K562 (cell line): ENCODE results near the gene PNMA6F. TPM values are rescaled to one million over a fixed set of nuclear protein-coding genes. Genes with fewer than 3 reads are reported as not detected.

Source experiments
- ATAC-seq: fragments of 200-7000 bp; cut with Tn5 transposase; 3 replicates; pipeline ENCODE4 v1.9.1; 2020; ENCODE audit warnings: moderate library complexity
- BruUV-seq: library from RNA; stranded (reverse); fragments of 400-500 nt; replicated peaks from 2 replicates; lab custom pipeline; 2021; lab: Mats Ljungman, UMichigan
- CTCF ChIA-PET: fragments of 300-600 bp; formaldehyde crosslinking; extraction: SDS; loops from one replicate; lab custom pipeline; 2021; ENCODE audit warnings: low intra/inter-chr PET ratio; lab: Yijun Ruan, JAX
- POLR2A ChIA-PET: fragments of 300-600, 350-650 bp; sonication (Branson Sonifier 250); formaldehyde crosslinking; extraction: SDS; loops from one replicate; lab custom pipeline; 2021; ENCODE audit warnings: antibody characterized with exemption, inconsistent platforms; lab: Yijun Ruan, JAX
- DNase-seq, 4 experiments: peaks; one replicate each; pipeline versions ENCODE4 v3.0.0 to v3.0.0-alpha.2; 2011 to 2018; ENCODE audit warnings: low spot score in 3 of 4, mixed read lengths in 3 of 4; ENCODE audit errors: extremely low read depth in 1 of 4
- FAIRE-seq: peaks from 2 replicates; lab custom pipeline; 2011; peaks lifted over from hg19 to GRCh38; lab: Jason Lieb, UNC
- H2AFZ ChIP-seq: 2 replicates; pipeline ENCODE4 v1.6.0; 2011; ENCODE audit warnings: low read depth, low read length, control low read depth, inconsistent platforms
- H3K27ac ChIP-seq: fragments of 200-600 bp; 3 replicates; pipeline ENCODE4 v1.8.0; 2011; ENCODE audit warnings: low read depth, mild to moderate bottlenecking, control low read depth, inconsistent platforms, low read length, moderate library complexity, mixed read lengths; ENCODE audit errors: extremely low read depth
- H3K27me3 ChIP-seq, 2 experiments: fragments of 300-600 bp in 1 of 2; 2 replicates in 1 of 2; 3 replicates in 1 of 2; pipeline versions ENCODE4 v1.6.0 to v1.8.0; 2011; ENCODE audit warnings: inconsistent platforms in 2 of 2, low read length in 2 of 2, mild to moderate bottlenecking in 1 of 2, mixed read lengths in 1 of 2, moderate library complexity in 1 of 2; ENCODE audit not compliant: control insufficient read depth in 2 of 2, insufficient read depth in 2 of 2
- H3K36me3 ChIP-seq: fragments of 300-600 bp; 3 replicates; pipeline ENCODE4 v1.8.0; 2011; ENCODE audit warnings: mild to moderate bottlenecking, low read length, inconsistent platforms; ENCODE audit not compliant: control insufficient read depth, insufficient read depth
- H3K4me1 ChIP-seq, 2 experiments: fragments of 200-600 bp in 1 of 2; replicated peaks in 1 of 2; 2 replicates in 1 of 2; 3 replicates in 1 of 2; pipeline versions ENCODE4 v1.5.1 to v1.8.0; 2011; ENCODE audit warnings: inconsistent platforms in 2 of 2, low read length in 2 of 2, mild to moderate bottlenecking in 1 of 2, mixed read lengths in 1 of 2, moderate library complexity in 1 of 2; ENCODE audit not compliant: control insufficient read depth in 2 of 2, insufficient read depth in 2 of 2
- H3K4me2 ChIP-seq: 2 replicates; pipeline ENCODE4 v1.6.1; 2011; ENCODE audit warnings: low read length, control low read depth, inconsistent platforms, mixed read lengths; ENCODE audit not compliant: insufficient read depth
- H3K4me3 ChIP-seq: fragments of 200-600 bp; sonication (generic), shearing (Covaris generic); 2 replicates; pipeline ENCODE4 v1.5.1; 2016; ENCODE audit warnings: control low read depth, inconsistent platforms
- H3K79me2 ChIP-seq: fragments of 200-600 bp; 3 replicates; pipeline ENCODE4 v1.8.0; 2011; ENCODE audit warnings: low read length, inconsistent platforms; ENCODE audit not compliant: control insufficient read depth, insufficient read depth
- H3K9ac ChIP-seq, 2 experiments: 2 replicates each; pipeline versions ENCODE4 v1.6.0 to v1.6.1; 2011; ENCODE audit warnings: low read depth in 2 of 2, low read length in 2 of 2, control low read depth in 1 of 2, inconsistent platforms in 1 of 2, mild to moderate bottlenecking in 1 of 2, mixed read lengths in 1 of 2; ENCODE audit not compliant: insufficient read depth in 1 of 2
- H3K9me1 ChIP-seq: one replicate; pipeline ENCODE4 v1.6.0; 2011; ENCODE audit warnings: inconsistent platforms, mild to moderate bottlenecking, low read length, moderate library complexity; ENCODE audit not compliant: control insufficient read depth, insufficient read depth
- H3K9me3 ChIP-seq: replicated peaks from 2 replicates; pipeline ENCODE4 v1.5.1; 2011; ENCODE audit warnings: low read depth, low read length, inconsistent platforms; ENCODE audit not compliant: control insufficient read depth, insufficient read depth
- H4K20me1 ChIP-seq: replicated peaks from 2 replicates; pipeline ENCODE4 v1.6.1; 2011; ENCODE audit warnings: low read length, inconsistent platforms, mixed read lengths; ENCODE audit not compliant: control insufficient read depth, insufficient read depth
- ARID4B ChIP-seq: sonication (generic); formaldehyde crosslinking; IDR thresholded peaks from 2 replicates; pipeline ENCODE4 v1.8.0; 2022; ENCODE audit warnings: mild to moderate bottlenecking, missing genetic modification reagents
- GATAD2B ChIP-seq: fragments of 450-650 bp; IDR thresholded peaks from 2 replicates; pipeline ENCODE4 v1.6.1; 2017; ENCODE audit warnings: mild to moderate bottlenecking, borderline replicate concordance
- KAT2B ChIP-seq: IDR thresholded peaks from one replicate; pipeline ENCODE4 v1.6.1; 2012; ENCODE audit warnings: low read depth, mild to moderate bottlenecking, control low read depth, inconsistent platforms, low read length, moderate library complexity
- LARP7 ChIP-seq: fragments of 450-650 bp; IDR thresholded peaks from 2 replicates; pipeline ENCODE4 v1.6.1; 2016
- NR2F6 ChIP-seq: fragments of 450-650 bp; formaldehyde crosslinking; IDR thresholded peaks from 2 replicates; pipeline ENCODE4 v1.4.0; 2020; ENCODE audit warnings: mild to moderate bottlenecking
- POLR2AphosphoS5 ChIP-seq: IDR thresholded peaks from 2 replicates; pipeline ENCODE4 v1.6.1; 2011; ENCODE audit warnings: mild to moderate bottlenecking, low read depth, low read length, moderate library complexity; ENCODE audit not compliant: control insufficient read depth, insufficient read depth
- RBFOX2 ChIP-seq: fragments of 200-400 bp; formaldehyde crosslinking; IDR thresholded peaks from 2 replicates; pipeline ENCODE4 v1.6.1; 2017; ENCODE audit warnings: low read depth, mild to moderate bottlenecking, low read length, moderate library complexity
- SAP30 ChIP-seq: fragments of 200-600 bp; sonication (generic); IDR thresholded peaks from 2 replicates; pipeline ENCODE4 v1.6.1; 2012; ENCODE audit warnings: borderline replicate concordance, low read depth, mild to moderate bottlenecking, moderate library complexity, low read length, control low read depth, inconsistent platforms; ENCODE audit not compliant: insufficient read depth, poor library complexity, severe bottlenecking
- ZBTB7A ChIP-seq: IDR thresholded peaks from 2 replicates; pipeline ENCODE4 v1.6.1; 2011; ENCODE audit warnings: low read depth, mild to moderate bottlenecking, low read length, moderate library complexity, borderline replicate concordance; ENCODE audit not compliant: control insufficient read depth
- ZNF518B ChIP-seq: fragments of 250-450 bp; sonication (Bioruptor Pico); IDR thresholded peaks from 2 replicates; pipeline ENCODE4 v1.5.0; 2021; ENCODE audit warnings: mild to moderate bottlenecking, moderate library complexity
- WGBS: fragments of 100-300 bp; shearing (Covaris generic); methylation state at CpG from one replicate; pipeline ENCODE4 v1.1.6; 2016; ENCODE audit warnings: low coverage, mixed read lengths; ENCODE audit not compliant: insufficient coverage; ENCODE audit errors: missing lambda C conversion rate; 5-methylcytosine and 5-hydroxymethylcytosine counted together
- in situ Hi-C: fragments of 300-500 bp; cut with MboI; formaldehyde crosslinking; loops from 4 replicates; pipeline ENCODE4 v1.15.0; 2018; ENCODE audit warnings: inconsistent platforms, mixed read lengths
- intact Hi-C: fragments of 100-400 bp; cut with micrococcal nuclease; formaldehyde crosslinking; loops from 2 replicates; pipeline ENCODE4 v1.14.2; 2022
- polyA plus RNA-seq, 8 experiments: library from polyadenylated mRNA; depleted of rRNA in 4 of 8; stranded (reverse) in 5 of 8; unstranded in 3 of 8; fragments of >200 nt; fragmentation: Nextera tagmentation in 2 of 8; fragmentation: Illumina TruSeq in 1 of 8; extraction: Ambion mirVana in 2 of 8; extraction: Trizol in 1 of 8; gene quantifications; 2 replicates each; pipeline versions ENCODE4 v1.2.1 to v1.2.3, GENCODE V29; 2011 to 2014; ENCODE audit warnings: inconsistent platforms in 1 of 8, missing spikeins in 1 of 8
- total RNA-seq, 7 experiments: library from RNA; depleted of rRNA in 6 of 7; stranded (reverse); fragments of >200 nt in 6 of 7; fragmentation: Illumina TruSeq in 2 of 7; extraction: Trizol in 2 of 7; gene quantifications; 2 replicates each; pipeline versions ENCODE4 v1.2.1 to v1.2.3, GENCODE V29; 2011 to 2021; ENCODE audit warnings: low replicate concordance in 1 of 7

The PNMA6F gene
- total and polyA plus RNA-seq, 9 of the 15 experiments (the other 6 are each of a cell fraction or from before 2014, with no cell fraction given), result not detected

GRCh38 chrX:153333821-153334653 lies 12.5 kb upstream of the PNMA6F start, which contains the start of gene ZNF275:
Gene ZNF275 (plus strand): TSS chrX:153334153. CDS start chrX:153336680, 2,527 bp downstream.
- no peaks in the 10 kb centered on the region for H3K9me1 ChIP-seq
- peak; percentile 85 to 95 (median 94) for DNase-seq
- ChIA-PET CTCF (no interaction called here), POLR2A (interaction anchor here (0.5 to 1.4 kb wide), 4 partner anchors 11 to 216 kb away, joined by 3 to 6 read pairs (median 4); no protein-coding TSS in a partner anchor)
- intact Hi-C loops, result no loop called here
- H3K36me3 ChIP-seq, result peaks cover 34% of the 10 kb centered on the region; the same call in 2 of the 3 replicates
- peak within 1 kb of the TSS; percentile 97 for H3K4me2 ChIP-seq
- H3K9ac ChIP-seq, result peak within 1 kb of the TSS; percentile 79 to 97
- H2AFZ ChIP-seq, result peak within 1 kb of the TSS; percentile 98
- in situ Hi-C loops, result no loop called here
- H3K4me3 ChIP-seq, result peak within 1 kb of the TSS; percentile 92
- BruUV-seq, result TSS peak; percentile 42
- peaks cover 51% of the 10 kb centered on the region for H3K79me2 ChIP-seq
- ATAC-seq, result peak; percentile 96
- peak; percentile 6 for FAIRE-seq
- no peaks in the 10 kb centered on the region for H4K20me1 ChIP-seq
- no peaks in the 10 kb centered on the region for H3K27me3 ChIP-seq
- WGBS, result 0% methylated on average over 1 of the region's 86 CpGs
- peak within 1 kb of the TSS; percentile 80 for H3K27ac ChIP-seq
- H3K9me3 ChIP-seq, result no peaks in the 10 kb centered on the region
- H3K4me1 ChIP-seq, result peaks cover 16 to 26% of the 10 kb centered on the region in 2 experiments
- no peak for TF ChIP-seq KAT2B
- peak; percentile 81 for TF ChIP-seq RBFOX2
- TF ChIP-seq ZNF518B (CRISPR knock-in tag), result no peak
- TF ChIP-seq ARID4B, result 0 out of 2 replicates have a peak, but pooled peaks have one; percentile 26
- peak; percentile 51; the same call in 1 of the 2 replicates for TF ChIP-seq POLR2AphosphoS5
- TF ChIP-seq ZBTB7A, result peak; percentile 19; the same call in 1 of the 2 replicates
- peak; percentile 85; the same call in 1 of the 2 replicates for TF ChIP-seq LARP7
- peak; percentile 35 for TF ChIP-seq SAP30
- no peak for TF ChIP-seq NR2F6 (CRISPR knock-in tag)
- peak; percentile 63; the same call in 1 of the 2 replicates for TF ChIP-seq GATAD2B
